Panc1 (cell line): ENCODE data around the gene INPP5A. TPM values are rescaled to one million over a fixed set of nuclear protein-coding genes. Genes with fewer than 3 reads are reported as not detected.

ENCODE experiments used
- ATAC-seq: fragments of 200-7000 bp; cut with Tn5 transposase; 2 replicates; pipeline ENCODE4 v1.9.1; 2020; ENCODE audit warnings: mild to moderate bottlenecking, moderate library complexity
- BruUV-seq: library from RNA; stranded (reverse); fragments of 400-500 nt; replicated peaks from 2 replicates; lab custom pipeline; 2021; lab: Mats Ljungman, UMichigan
- CTCF ChIA-PET: fragments of 300-600 bp; sonication (Branson Sonifier 250); formaldehyde crosslinking; loops from one replicate; lab custom pipeline; 2022; ENCODE audit warnings: antibody characterized with exemption; lab: Charles Lee
- POLR2A ChIA-PET: fragments of 300-600 bp; sonication (Branson Sonifier 250); formaldehyde crosslinking; loops from one replicate; lab custom pipeline; 2022; ENCODE audit warnings: antibody characterized with exemption; lab: Charles Lee
- DNase-seq: peaks from one replicate; pipeline ENCODE4 v3.0.0-alpha.2; 2010; ENCODE audit warnings: low read depth, low spot score
- H3K27ac ChIP-seq: 2 replicates; pipeline ENCODE4 v1.5.1; 2011; ENCODE audit warnings: mild to moderate bottlenecking, low read length, inconsistent platforms
- H3K27me3 ChIP-seq: fragments of 200-500 bp; sonication (Bioruptor generic); 2 replicates; pipeline ENCODE4 v1.6.0; 2014; ENCODE audit warnings: low read length, inconsistent platforms; ENCODE audit not compliant: control insufficient read depth, insufficient read depth
- H3K36me3 ChIP-seq: fragments of 200-500 bp; sonication (Bioruptor generic); 2 replicates; pipeline ENCODE4 v1.5.1; 2014; ENCODE audit warnings: inconsistent platforms, mild to moderate bottlenecking, low read length, moderate library complexity; ENCODE audit not compliant: control insufficient read depth, insufficient read depth
- H3K4me1 ChIP-seq: 2 replicates; pipeline ENCODE4 v1.5.1; 2011; ENCODE audit warnings: inconsistent platforms, mild to moderate bottlenecking, low read length, moderate library complexity; ENCODE audit not compliant: control insufficient read depth, insufficient read depth
- H3K4me3 ChIP-seq, 2 experiments: 2 replicates each; pipeline ENCODE4 v1.5.1; 2011 to 2012; ENCODE audit warnings: low read depth in 2 of 2, low read length in 2 of 2, mild to moderate bottlenecking in 2 of 2, inconsistent platforms in 1 of 2, moderate library complexity in 1 of 2
- H3K9me3 ChIP-seq: fragments of 200-500 bp; sonication (Bioruptor generic); 2 replicates; pipeline ENCODE4 v1.5.1; 2014; ENCODE audit warnings: low read depth, mild to moderate bottlenecking, inconsistent platforms, low read length, moderate library complexity; ENCODE audit not compliant: control insufficient read depth, insufficient read depth
- CTCF ChIP-seq: fragments of 450-650 bp; IDR thresholded peaks from 2 replicates; pipeline ENCODE4 v1.5.1; 2017; ENCODE audit warnings: mild to moderate bottlenecking
- POLR2AphosphoS5 ChIP-seq: IDR thresholded peaks from 2 replicates; pipeline ENCODE4 v1.6.1; 2012; ENCODE audit warnings: mild to moderate bottlenecking, low read depth, low read length, moderate library complexity
- REST ChIP-seq, 2 experiments: IDR thresholded peaks; 2 replicates each; pipeline ENCODE4 v1.6.1; 2011 to 2012; ENCODE audit warnings: low read depth in 2 of 2, control low read depth in 1 of 2, low read length in 1 of 2, mild to moderate bottlenecking in 1 of 2, moderate library complexity in 1 of 2; ENCODE audit not compliant: insufficient read depth in 1 of 2
- SIN3A ChIP-seq: IDR thresholded peaks from 2 replicates; pipeline ENCODE4 v1.6.1; 2012; ENCODE audit warnings: low read depth, mild to moderate bottlenecking, low read length, moderate library complexity, borderline replicate concordance; ENCODE audit not compliant: insufficient read depth
- TCF7L2 ChIP-seq: IDR thresholded peaks from 2 replicates; pipeline ENCODE4 v1.6.1; 2011; ENCODE audit warnings: mild to moderate bottlenecking, low read depth, low read length, inconsistent platforms
- in situ Hi-C: cut with HindIII; loops from 2 replicates; pipeline ENCODE4 v1.10.0; 2016; ENCODE audit warnings: low sequenced_read_pairs, low pct_unique_long_range_greater_than_20kb
- intact Hi-C: fragments of 100-400 bp; cut with micrococcal nuclease; formaldehyde crosslinking; loops from one replicate; pipeline ENCODE4 v1.10.0; 2022; ENCODE audit not compliant: unreplicated experiment
- total RNA-seq: library from RNA; stranded (reverse); gene quantifications from one replicate; pipeline ENCODE4 v1.2.1, GENCODE V29; 2021; ENCODE audit not compliant: unreplicated experiment

Gene INPP5A
- total RNA-seq, 1 experiment from 2014 or later = 60.0 TPM

GRCh38 chr10:132721725-132722124 is 184.1 kb downstream of the INPP5A start:
- CTCF ChIA-PET = no interaction called here

GRCh38 chr10:132722394-132723329 is 185.1 kb downstream of the INPP5A start:
- no peak overlapping the region for H3K27ac ChIP-seq
- no peaks in the 10 kb centered on the region for H3K4me1 ChIP-seq
- H3K27me3 ChIP-seq = no peaks in the 10 kb centered on the region
- H3K9me3 ChIP-seq = no peaks in the 10 kb centered on the region
- no TSS peak for BruUV-seq
- no peaks in the 10 kb centered on the region for H3K36me3 ChIP-seq
- in situ Hi-C loops (no loop called here), intact Hi-C loops (no loop called here)
- POLR2A ChIA-PET = no interaction called here
- no peak overlapping the region for H3K4me3 ChIP-seq
- DNase-seq (no peak), ATAC-seq (no peak)
- CTCF ChIA-PET = no interaction called here
- no peak for TF ChIP-seq TCF7L2
- TF ChIP-seq SIN3A = no peak
- no peak for TF ChIP-seq REST (IDR thresholded peaks at IDR 0.05; ENCODE audit: insufficient read depth in 1 of 2, low read depth in 2 of 2, low read length in 1 of 2)
- TF ChIP-seq POLR2AphosphoS5 = no peak

More at GRCh38 chr10:132721725-132722124, 184.1 kb downstream of the INPP5A start:
- POLR2A ChIA-PET = no interaction called here
- Histone ChIP-seq H3K4me3 (no peak overlapping the region), H3K9me3 (no peaks in the 10 kb centered on the region), H3K27me3 (no peaks in the 10 kb centered on the region), H3K4me1 (no peaks in the 10 kb centered on the region), H3K27ac (no peak overlapping the region), H3K36me3 (no peaks in the 10 kb centered on the region)
- no peak for TF ChIP-seq TCF7L2
- TF ChIP-seq POLR2AphosphoS5 = no peak
- TF ChIP-seq REST (IDR thresholded peaks at IDR 0.05; ENCODE audit: insufficient read depth in 1 of 2, low read depth in 2 of 2, low read length in 1 of 2) = no peak
- no peak for TF ChIP-seq SIN3A
- no peak for TF ChIP-seq CTCF
- intact Hi-C loops (no loop called here), in situ Hi-C loops (no loop called here)
- DNase-seq (no peak), ATAC-seq (no peak)
- BruUV-seq = no TSS peak
